ENCODE measurements around the gene PCSK2. TPM values are rescaled to one million over a fixed set of nuclear protein-coding genes. Genes with fewer than 3 reads are reported as not detected.

Gene PCSK2
- polyA plus RNA-seq, 3 donors: not detected

GRCh38 chr20:17344790-17345189, 118.0 kb downstream of the PCSK2 start:
- intact Hi-C loops (cut with micrococcal nuclease): no loop called here

DNA sequence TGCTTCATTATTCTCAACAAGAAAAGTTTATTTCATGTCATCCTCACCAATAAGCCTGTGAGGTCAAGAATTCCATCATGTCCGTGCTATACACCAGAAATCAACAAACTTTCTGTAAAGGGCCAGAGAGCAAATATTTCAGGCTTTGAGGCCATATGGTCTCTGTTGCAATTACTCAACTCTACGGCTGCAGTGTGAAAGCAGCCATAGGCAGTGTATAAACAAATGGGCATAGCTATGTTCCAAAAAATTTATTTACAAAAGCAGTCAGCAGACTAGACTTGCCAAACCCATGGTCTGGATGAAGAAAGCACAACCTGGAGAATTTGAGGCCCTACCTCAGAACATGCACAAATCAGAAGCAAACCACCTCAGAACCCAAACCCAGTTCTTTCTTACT, 118.5 kb downstream of the PCSK2 start:
- 92% methylated on average over 2 of the region's 2 CpGs for WGBS (ENCODE audit: insufficient coverage)
- Histone ChIP-seq H3K9ac (ENCODE audit: insufficient read depth, low read length, poor library complexity, severe bottlenecking) (no peak overlapping the region), H3K4me1 (ENCODE audit: control insufficient read depth in 1 of 2, insufficient read depth in 2 of 2, low read length in 2 of 2) (no peaks in the 10 kb centered on the region), H3K36me3 (replicated peaks in 1 of 2; ENCODE audit: control insufficient read depth in 1 of 2, insufficient read depth in 2 of 2, low read length in 2 of 2) (no peaks in the 10 kb centered on the region), H3K27ac (ENCODE audit: low read depth in 1 of 2, low read length in 2 of 2) (no peak overlapping the region), H3K27me3 (ENCODE audit: control insufficient read depth in 2 of 2, insufficient read depth in 2 of 2, low read length in 2 of 2) (no peaks in the 10 kb centered on the region), H3K9me3 (replicated peaks in 1 of 2; ENCODE audit: control insufficient read depth in 1 of 2, insufficient read depth in 1 of 2, low read length in 2 of 2) (no peaks in the 10 kb centered on the region), H3K79me2 (ENCODE audit: insufficient read depth, low read length) (no peaks in the 10 kb centered on the region), H4K20me1 (ENCODE audit: insufficient read depth, low read length) (no peaks in the 10 kb centered on the region), H3K4me2 (replicated peaks; ENCODE audit: extremely low read depth, low read length, poor library complexity, severe bottlenecking) (no peak overlapping the region), H2AFZ (ENCODE audit: insufficient read depth, low read depth, low read length, poor library complexity, severe bottlenecking) (no peak overlapping the region), H3K4me3 (replicated peaks in 1 of 3; ENCODE audit: low read depth in 2 of 3, low read length in 3 of 3) (no peak overlapping the region)
- Mint-ChIP-seq H3K4me1 (no peaks in the 10 kb centered on the region), H3K4me3 (no peak overlapping the region), H3K27ac (no peak overlapping the region), H3K27me3 (ENCODE audit: low read depth in 3 of 3) (peaks cover 0 to 6% (median 0%) of the 10 kb centered on the region in 3 donors), H3K36me3 (no peaks in the 10 kb centered on the region), H3K9me3 (peaks cover 0 to 8% (median 4%) of the 10 kb centered on the region in 7 donors)
- TF ChIP-seq CTCF (IDR thresholded peaks at IDR 0.05): no peak
- no peak for DNase-seq
- intact Hi-C loops (cut with micrococcal nuclease): no loop called here

More at GRCh38 chr20:17344790-17345189, 118.0 kb downstream of the PCSK2 start:
- H3K36me3 Mint-ChIP-seq: no peaks in the 10 kb centered on the region
- peaks cover 0 to 6% (median 2%) of the 10 kb centered on the region in 7 donors for H3K9me3 Mint-ChIP-seq
- no peak overlapping the region for H3K9ac ChIP-seq (ENCODE audit: insufficient read depth, low read length, poor library complexity, severe bottlenecking)
- TF ChIP-seq CTCF (IDR thresholded peaks at IDR 0.05): no peak
- H3K4me3 ChIP-seq (replicated peaks in 1 of 3; ENCODE audit: low read depth in 2 of 3, low read length in 3 of 3): no peak overlapping the region
- no peaks in the 10 kb centered on the region for H3K36me3 ChIP-seq (replicated peaks in 1 of 2; ENCODE audit: control insufficient read depth in 1 of 2, insufficient read depth in 2 of 2, low read length in 2 of 2)
- no peak overlapping the region for H3K27ac ChIP-seq (ENCODE audit: low read depth in 1 of 2, low read length in 2 of 2)
- H2AFZ ChIP-seq (ENCODE audit: insufficient read depth, low read depth, low read length, poor library complexity, severe bottlenecking): no peak overlapping the region
- no CpG with 5 or more reads among the region's 2 CpGs for WGBS (ENCODE audit: insufficient coverage)
- no peak overlapping the region for H3K27ac Mint-ChIP-seq
- DNase-seq: no peak
- no peaks in the 10 kb centered on the region for H3K9me3 ChIP-seq (replicated peaks in 1 of 2; ENCODE audit: control insufficient read depth in 1 of 2, insufficient read depth in 1 of 2, low read length in 2 of 2)
- no peak overlapping the region for H3K4me3 Mint-ChIP-seq
- no peak overlapping the region for H3K4me2 ChIP-seq (replicated peaks; ENCODE audit: extremely low read depth, low read length, poor library complexity, severe bottlenecking)
- H3K4me1 Mint-ChIP-seq: no peaks in the 10 kb centered on the region
- H3K27me3 ChIP-seq (ENCODE audit: control insufficient read depth in 2 of 2, insufficient read depth in 2 of 2, low read length in 2 of 2): no peaks in the 10 kb centered on the region
- H3K27me3 Mint-ChIP-seq (ENCODE audit: low read depth in 3 of 3): peaks cover 0 to 6% (median 0%) of the 10 kb centered on the region in 3 donors
- H3K4me1 ChIP-seq (ENCODE audit: control insufficient read depth in 1 of 2, insufficient read depth in 2 of 2, low read length in 2 of 2): no peaks in the 10 kb centered on the region
- H4K20me1 ChIP-seq (ENCODE audit: insufficient read depth, low read length): no peaks in the 10 kb centered on the region
- H3K79me2 ChIP-seq (ENCODE audit: insufficient read depth, low read length): no peaks in the 10 kb centered on the region

Data from CD14-positive monocyte (primary cell).